Ovary (tissue), 10 donors: ENCODE measurements around the gene STAMBPL1. TPM values are rescaled to one million over a fixed set of nuclear protein-coding genes. Genes with fewer than 3 reads are reported as not detected.

ENCODE experiments used
- DNase-seq, 5 donors: peaks; one replicate each; pipeline ENCODE4 v3.0.0-alpha.2; 2019 to 2020
- H3K27ac ChIP-seq, 2 donors: fragments of 200-600 bp; one replicate each; pipeline versions ENCODE4 v1.5.1 to v1.8.0; 2019 to 2022
- H3K27me3 ChIP-seq: fragments of 200-600 bp; one replicate; pipeline ENCODE4 v1.8.0; 2022
- H3K36me3 ChIP-seq: fragments of 200-600 bp; sonication (generic); one replicate; pipeline ENCODE4 v1.5.1; 2019
- H3K4me1 ChIP-seq: one replicate; pipeline ENCODE4 v1.8.1; 2013; ENCODE audit warnings: mild to moderate bottlenecking, moderate library complexity; ENCODE audit not compliant: insufficient read depth
- H3K4me3 ChIP-seq: fragments of 200-600 bp; sonication (generic); one replicate; pipeline ENCODE4 v1.5.1; 2017
- H3K9me3 ChIP-seq, 2 donors: fragments of 200-600 bp in 1 of 2; sonication (generic) in 1 of 2; one replicate each; pipeline versions ENCODE4 v1.5.1 to v1.8.1; 2013 to 2019; ENCODE audit warnings: mild to moderate bottlenecking in 1 of 2, moderate library complexity in 1 of 2
- EP300 ChIP-seq: sonication (generic); formaldehyde crosslinking; IDR thresholded peaks from one replicate; pipeline ENCODE4 v1.6.1; 2017; ENCODE audit warnings: antibody characterized with exemption
- POLR2A ChIP-seq: fragments of 450-650 bp; IDR thresholded peaks from one replicate; pipeline ENCODE4 v1.6.1; 2017; ENCODE audit warnings: antibody characterized with exemption, mild to moderate bottlenecking, moderate library complexity
- WGBS, 3 donors: extraction: QIAGEN DNeasy Blood & Tissue Kit in 1 of 3; methylation state at CpG; one replicate each; pipeline versions ENCODE4 v1.1.5 to v1.1.7; 2013 to 2017; 5-methylcytosine and 5-hydroxymethylcytosine counted together
- intact Hi-C, 4 donors: fragments of 100-400 bp; cut with DNase I; formaldehyde crosslinking; loops; one replicate each; pipeline versions ENCODE4 v1.11.0 to v1.15.1; 2022 to 2023
- long read RNA-seq, 3 donors: library from polyadenylated mRNA in 2 of 3; unstranded in 2 of 3; transcript quantifications; one replicate each; pipeline ENCODE4 v2.0.0 and lab custom pipeline, GENCODE V29; 2021 to 2026
- polyA plus RNA-seq, 2 donors: library from polyadenylated mRNA; stranded (reverse); fragments of 200-250 nt in 1 of 2; fragments of 350-450 nt in 1 of 2; fragmentation: Illumina TruSeq in 1 of 2; extraction: RNeasy Lipid Tissue Mini Kit (QIAGEN cat#74804) in 1 of 2; gene quantifications; one replicate each; pipeline ENCODE4 v1.2.3, GENCODE V29; 2013 to 2014
- total RNA-seq, 7 donors: library from RNA; depleted of rRNA in 2 of 7; stranded (reverse); fragments of >200 nt in 2 of 7; fragmentation: NEBNext Ultra II Directional in 3 of 7; extraction: Animal tissue kit (Norgen Biotek cat#: 25700) in 3 of 7; gene quantifications; one replicate each; pipeline versions ENCODE4 v1.1.0 to v1.2.4, GENCODE V29; 2016 to 2023
- TF ChIP-seq, protein P1 (sequence below), 3 donors: fragments of 450-650 bp in 2 of 3; fragments of 200-600 bp in 1 of 3; IDR thresholded peaks; one replicate each; pipeline versions ENCODE4 v1.5.1 to v1.8.0; 2016 to 2022; ENCODE audit warnings: antibody characterized with exemption in 3 of 3, mild to moderate bottlenecking in 1 of 3
- donor health status: DM: no; HTN: no; CAD: no; lungs with moderate emphysema.
- donor health status: DM: no; HTN: no; CAD: no.
- donor health status: Bipolar disorder and iron deficiency.
- donor health status: DM: yes; HTN: yes; CAD: no.
- donor health status: DM: no; HTN: no; CAD: no.
- donor health status: DM: yes; HTN: yes; CAD: no.

STAMBPL1 gene
- total RNA-seq (10 to 100 TPM; 12.8 to 39.6 (median 16.9) TPM), polyA plus RNA-seq (10 to 100 TPM in 1 of 2 donors, 1 to 10 TPM in 1; 7.9 to 12.8 TPM)
- long read RNA-seq, donor 1, transcript STAMBPL1-203 (11 exons, 2,532 nt), result major isoform, 33 of 51 reads
- long read RNA-seq, donor 1, partial matches to known transcripts, result 2 of 51 reads
- long read RNA-seq, donor 1, other reads (novel, unspliced or antisense), result 16 of 51 reads
- long read RNA-seq, donor 2, partial matches to known transcripts, result 0 of 1 reads
- long read RNA-seq, donor 2, other reads (novel, unspliced or antisense), result 0 of 1 reads
- long read RNA-seq, donor 3, transcript STAMBPL1-203 (11 exons, 2,532 nt), result major isoform, 8 of 17 reads
- long read RNA-seq, donor 3, partial matches to known transcripts, result 0 of 17 reads
- long read RNA-seq, donor 3, other reads (novel, unspliced or antisense), result 9 of 17 reads

DNA sequence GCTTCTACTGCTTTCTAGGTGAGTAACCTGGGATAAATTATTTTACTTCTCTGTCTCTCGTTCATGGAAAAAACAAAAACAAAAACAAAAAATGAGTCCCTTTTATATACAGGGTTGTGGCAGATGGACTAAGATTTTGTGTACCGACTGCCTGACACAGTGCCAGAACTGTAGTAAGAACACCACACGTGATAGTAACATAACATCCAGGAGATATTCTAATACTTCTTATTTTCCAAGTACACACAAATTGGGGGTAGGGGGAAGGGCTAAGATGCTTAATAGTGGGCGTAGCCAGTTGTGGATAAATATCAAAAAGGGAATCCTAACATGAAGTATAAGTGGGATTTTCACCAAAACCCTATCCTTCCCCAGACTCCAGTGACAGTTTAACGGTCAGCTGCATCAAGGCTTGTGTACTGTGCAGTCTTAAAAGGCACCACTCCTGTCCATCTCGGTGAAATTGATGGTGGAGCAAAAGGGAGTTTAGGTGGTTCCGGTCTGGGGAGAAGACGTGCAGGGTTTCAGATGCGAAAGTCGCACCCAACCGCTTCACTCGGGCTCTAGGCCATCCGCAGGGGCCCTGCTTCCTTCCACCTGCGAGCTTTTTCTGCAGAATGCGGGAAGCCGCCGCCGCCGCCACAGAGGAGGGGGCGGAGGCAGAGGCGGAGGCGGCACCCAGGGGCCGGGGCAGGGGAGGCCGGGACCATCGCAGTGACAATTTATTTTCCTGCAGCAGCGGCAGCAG lies at the start of gene STAMBPL1:
Gene STAMBPL1 (plus strand): TSS at position 712 of the 748 bp plus-strand sequence. CDS start 21,464 bp downstream, outside the sequence.
- H3K27ac ChIP-seq, result peak within 1 kb of the TSS; percentile 93 to 94
- intact Hi-C loops, result loop anchor here (5.0 kb wide), 3 partner anchors 43 to 53 kb away; no protein-coding TSS in a partner anchor
- H3K27me3 ChIP-seq, result no peaks in the 10 kb centered on the region
- peak in 3 of 5 donors; percentile 56 to 67 (median 59) for DNase-seq
- peaks cover 6% of the 10 kb centered on the region for H3K4me1 ChIP-seq
- TF ChIP-seq, protein P1, sequence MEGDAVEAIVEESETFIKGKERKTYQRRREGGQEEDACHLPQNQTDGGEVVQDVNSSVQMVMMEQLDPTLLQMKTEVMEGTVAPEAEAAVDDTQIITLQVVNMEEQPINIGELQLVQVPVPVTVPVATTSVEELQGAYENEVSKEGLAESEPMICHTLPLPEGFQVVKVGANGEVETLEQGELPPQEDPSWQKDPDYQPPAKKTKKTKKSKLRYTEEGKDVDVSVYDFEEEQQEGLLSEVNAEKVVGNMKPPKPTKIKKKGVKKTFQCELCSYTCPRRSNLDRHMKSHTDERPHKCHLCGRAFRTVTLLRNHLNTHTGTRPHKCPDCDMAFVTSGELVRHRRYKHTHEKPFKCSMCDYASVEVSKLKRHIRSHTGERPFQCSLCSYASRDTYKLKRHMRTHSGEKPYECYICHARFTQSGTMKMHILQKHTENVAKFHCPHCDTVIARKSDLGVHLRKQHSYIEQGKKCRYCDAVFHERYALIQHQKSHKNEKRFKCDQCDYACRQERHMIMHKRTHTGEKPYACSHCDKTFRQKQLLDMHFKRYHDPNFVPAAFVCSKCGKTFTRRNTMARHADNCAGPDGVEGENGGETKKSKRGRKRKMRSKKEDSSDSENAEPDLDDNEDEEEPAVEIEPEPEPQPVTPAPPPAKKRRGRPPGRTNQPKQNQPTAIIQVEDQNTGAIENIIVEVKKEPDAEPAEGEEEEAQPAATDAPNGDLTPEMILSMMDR (IDR thresholded peaks at IDR 0.05), result no peak
- no peak for TF ChIP-seq EP300
- no peak for TF ChIP-seq POLR2A
- no peaks in the 10 kb centered on the region for H3K9me3 ChIP-seq
- 1 to 2% (median 1%) methylated on average over 25 to 26 of the region's 26 CpGs for WGBS, 3 donors
- H3K36me3 ChIP-seq, result no peaks in the 10 kb centered on the region
- H3K4me3 ChIP-seq, result peak within 1 kb of the TSS; percentile 86

DNA sequence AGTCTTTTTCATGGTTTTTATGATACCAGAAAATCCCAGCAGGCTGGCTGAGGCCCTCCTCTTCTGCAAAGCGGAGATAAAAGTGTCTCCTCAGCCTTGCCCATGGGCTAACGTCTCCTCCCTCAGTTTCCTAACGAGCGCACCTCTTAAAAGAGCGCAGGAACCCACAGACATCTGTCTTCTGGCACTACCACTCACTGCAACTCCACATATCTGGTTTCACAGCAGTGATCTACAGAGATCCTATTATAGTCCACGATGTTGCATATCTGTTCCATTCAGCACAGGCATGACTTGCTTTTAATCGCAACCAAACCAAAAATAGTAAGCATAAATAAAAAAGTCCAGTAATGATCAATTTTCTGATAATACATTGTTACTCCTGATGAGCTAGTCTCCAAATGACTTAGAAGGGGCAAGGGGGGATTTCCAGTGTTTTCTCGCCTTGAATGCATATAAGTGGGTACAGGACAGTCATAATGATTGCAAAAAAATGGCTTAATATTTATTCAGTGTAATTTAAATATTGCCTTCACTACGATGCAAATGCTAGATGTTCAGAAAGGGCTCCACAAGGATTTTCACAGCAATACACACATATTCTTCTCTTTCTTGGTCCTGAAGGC lies 49.3 kb upstream of the STAMBPL1 start:
- TF ChIP-seq EP300 (no peak), POLR2A (no peak)
- TF ChIP-seq, protein P1 (IDR thresholded peaks at IDR 0.05), result no peak

GRCh38 chr10:88831709-88832108 lies 48.3 kb upstream of the STAMBPL1 start:
- intact Hi-C loops, result loop anchor here in 2 of 4 donors (10.0 kb wide), 2 partner anchors 193 to 383 kb away; no protein-coding TSS in a partner anchor
- 82 to 84% (median 83%) methylated on average over 8 of the region's 8 CpGs for WGBS, 3 donors
- no peak for DNase-seq

More for the DNA sequence above, 49.3 kb upstream of the STAMBPL1 start:
- Histone ChIP-seq H3K4me1 (no peaks in the 10 kb centered on the region), H3K36me3 (no peaks in the 10 kb centered on the region), H3K9me3 (no peaks in the 10 kb centered on the region), H3K27me3 (no peaks in the 10 kb centered on the region), H3K27ac (no peak overlapping the region), H3K4me3 (no peak overlapping the region)
- DNase-seq, result no peak
- 84 to 91% (median 85%) methylated on average over 9 of the region's 9 CpGs for whole genome bisulfite sequencing, 3 donors
- intact Hi-C loops, result loop anchor here in 2 of 4 donors (10.0 kb wide), 2 partner anchors 194 to 384 kb away; no protein-coding TSS in a partner anchor

More at GRCh38 chr10:88831709-88832108, 48.3 kb upstream of the STAMBPL1 start:
- no peaks in the 10 kb centered on the region for H3K4me1 ChIP-seq
- H3K27ac ChIP-seq, result no peak overlapping the region
- H3K4me3 ChIP-seq, result no peak overlapping the region
- H3K36me3 ChIP-seq, result no peaks in the 10 kb centered on the region
- no peaks in the 10 kb centered on the region for H3K9me3 ChIP-seq
- TF ChIP-seq, protein P1 (IDR thresholded peaks at IDR 0.05), result no peak
- TF ChIP-seq POLR2A (no peak), EP300 (no peak)
- no peaks in the 10 kb centered on the region for H3K27me3 ChIP-seq
